HG03097 (cell line): ENCODE data around the gene GPR146.

Experiments
- ATAC-seq: cut with Tn5 transposase; IDR thresholded peaks from one replicate; pipeline ENCODE4 v1.9.1; 2021; ENCODE audit not compliant: unreplicated experiment, low FRiP score

Gene GPR146

DNA sequence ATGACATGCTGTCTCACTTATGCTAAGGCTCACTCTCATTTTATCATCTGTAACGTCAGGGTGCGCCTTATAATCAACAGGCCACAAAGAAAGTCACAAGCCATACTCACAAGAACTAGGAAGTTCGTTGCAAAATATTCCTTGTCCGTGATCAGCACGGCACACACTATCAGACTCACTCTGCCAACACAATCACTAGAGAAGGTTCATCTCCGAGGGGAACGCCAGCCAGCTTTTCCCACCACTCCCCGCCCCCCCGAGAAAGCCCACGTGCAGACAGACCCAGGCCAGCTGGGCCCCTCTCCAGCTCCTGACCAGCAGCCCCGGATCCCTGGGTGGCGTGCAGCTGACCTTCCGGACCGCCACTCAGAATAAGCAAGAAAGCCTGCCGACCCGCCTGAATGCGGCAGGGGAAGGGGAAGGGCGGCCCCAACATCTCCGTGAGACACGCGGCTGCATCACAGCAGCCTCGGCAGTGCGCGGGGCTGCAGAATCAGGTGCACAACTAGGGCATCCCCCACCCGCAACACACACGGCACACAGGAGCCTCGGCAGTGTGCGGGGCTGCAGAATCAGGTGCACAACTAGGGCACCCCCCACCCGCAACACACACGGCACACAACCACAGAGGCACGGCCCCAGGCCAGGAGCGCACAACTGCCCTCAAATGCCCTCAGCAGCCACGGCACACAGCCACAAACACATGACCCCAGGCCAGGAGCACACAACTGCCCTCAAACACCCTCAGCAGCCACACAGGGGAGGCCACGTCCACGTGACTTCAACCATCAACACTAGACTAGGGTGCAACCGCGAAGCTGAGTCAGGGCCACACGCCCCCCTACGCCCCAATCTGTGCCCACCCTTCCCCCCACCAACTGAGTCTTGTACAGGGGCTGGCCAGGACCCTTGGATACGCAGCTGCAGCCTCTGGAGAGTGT is 2.5 kb upstream of the GPR146 start:
- ATAC-seq: no peak

GRCh38 chr7:1042492-1042833 is 1.9 kb upstream of the GPR146 start:
- no peak for ATAC-seq

- no peak for ATAC-seq
Observed at GRCh38 chr7:1043552-1044188, 676 bp upstream of the GPR146 start.

DNA sequence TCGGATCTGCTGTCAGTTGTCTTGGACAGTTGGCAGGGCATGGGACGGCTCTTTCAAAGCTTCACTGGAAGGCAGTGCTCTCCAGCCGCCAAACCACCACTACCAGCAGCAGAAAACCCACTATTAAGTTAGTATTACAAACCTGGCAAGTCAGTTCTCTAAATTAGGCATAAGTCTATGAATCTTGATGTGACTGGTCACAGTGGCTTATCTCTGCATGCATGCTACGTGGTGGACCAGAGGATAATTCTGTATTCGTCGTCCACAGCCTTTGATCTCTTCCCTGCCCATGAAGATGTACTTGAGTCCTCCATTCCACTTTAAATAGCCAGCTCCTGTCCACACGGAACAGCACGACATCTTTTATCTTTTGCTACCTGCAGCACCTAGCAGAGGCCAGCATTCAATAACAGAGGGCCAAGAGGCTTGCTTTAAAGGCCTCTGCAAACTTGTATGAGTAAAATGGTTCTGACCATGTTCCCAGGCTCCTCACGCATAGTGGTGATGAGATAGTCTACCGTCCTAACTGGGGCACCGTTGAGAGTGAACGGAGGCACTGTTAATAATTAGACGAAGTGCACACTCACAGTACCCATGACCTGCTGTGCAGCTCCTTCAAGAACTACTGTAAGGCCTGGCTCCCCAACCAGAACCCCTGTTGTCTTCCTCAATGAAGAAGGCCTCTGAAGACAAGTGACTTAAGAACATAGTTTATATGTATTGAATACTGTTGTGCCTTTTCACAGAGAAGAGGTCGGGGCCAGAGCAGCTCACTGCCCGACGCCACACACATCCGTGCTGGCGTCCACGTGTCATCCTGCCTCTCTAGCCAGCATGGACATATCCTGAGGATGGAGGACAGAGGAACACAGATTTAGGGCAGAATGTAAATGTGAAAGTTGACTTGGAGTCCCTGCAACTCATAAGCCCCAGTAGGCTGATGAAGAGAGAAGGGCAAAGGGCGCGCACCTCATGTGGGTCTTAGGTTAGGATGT is 1.0 kb downstream of the GPR146 start:
- no peak for ATAC-seq

GRCh38 chr7:1046722-1047679 is 2.7 kb downstream of the GPR146 start:
- ATAC-seq: no peak

- no peak for ATAC-seq
Observed at GRCh38 chr7:1049006-1049741, 4.8 kb downstream of the GPR146 start.

DNA sequence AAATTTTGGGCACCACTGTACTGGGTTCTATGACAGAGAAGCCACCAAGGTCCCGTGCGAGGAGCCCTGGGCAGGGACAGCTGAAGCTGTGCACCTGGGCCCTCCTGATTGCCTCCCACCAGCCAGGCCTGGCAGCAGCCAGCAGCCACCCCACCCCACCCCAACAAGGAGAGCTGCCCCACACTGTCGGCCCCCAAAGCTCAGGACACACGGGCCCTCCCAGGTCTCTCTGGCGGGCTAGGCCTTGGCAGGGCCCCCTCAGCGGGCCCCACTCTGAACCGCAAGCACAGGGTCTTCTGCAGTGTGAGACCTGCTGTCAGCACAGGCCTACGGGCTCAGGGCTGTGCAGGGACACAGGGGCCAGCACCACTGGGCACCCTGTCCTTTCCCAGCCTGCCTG is 5.5 kb downstream of the GPR146 start:
- no peak for ATAC-seq

DNA sequence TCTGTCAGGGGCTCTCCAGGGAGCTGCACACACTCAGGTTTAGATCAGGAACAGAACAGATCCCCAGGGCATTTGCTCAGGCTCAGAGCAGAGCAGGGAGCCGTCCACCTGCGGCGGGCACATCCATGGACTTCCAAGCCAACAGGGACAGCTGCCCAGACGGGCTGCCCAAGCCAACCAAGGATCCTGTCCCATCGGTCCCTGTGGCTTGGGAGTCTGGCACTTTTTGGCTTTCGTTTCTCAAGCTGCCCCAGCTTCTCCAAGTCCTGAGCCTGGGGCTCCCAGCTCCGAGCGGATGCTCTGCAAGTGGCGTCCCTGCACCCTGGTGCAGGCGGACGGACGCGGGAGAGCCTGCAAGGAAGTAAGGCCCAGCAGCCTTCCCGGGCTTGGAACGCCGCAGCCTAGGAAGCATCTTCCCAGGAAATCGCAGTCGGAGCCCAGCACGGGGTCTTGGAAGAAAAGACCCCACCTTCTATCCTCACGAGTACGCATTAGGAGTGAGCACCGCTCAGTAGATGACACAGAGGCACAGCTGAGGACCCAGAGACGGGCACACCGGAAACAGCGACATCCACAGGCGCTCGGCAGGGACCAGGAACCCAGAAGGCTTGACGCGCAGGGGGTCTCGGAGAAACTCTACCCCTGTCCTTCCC is 6.0 kb downstream of the GPR146 start:
- ATAC-seq: no peak

DNA sequence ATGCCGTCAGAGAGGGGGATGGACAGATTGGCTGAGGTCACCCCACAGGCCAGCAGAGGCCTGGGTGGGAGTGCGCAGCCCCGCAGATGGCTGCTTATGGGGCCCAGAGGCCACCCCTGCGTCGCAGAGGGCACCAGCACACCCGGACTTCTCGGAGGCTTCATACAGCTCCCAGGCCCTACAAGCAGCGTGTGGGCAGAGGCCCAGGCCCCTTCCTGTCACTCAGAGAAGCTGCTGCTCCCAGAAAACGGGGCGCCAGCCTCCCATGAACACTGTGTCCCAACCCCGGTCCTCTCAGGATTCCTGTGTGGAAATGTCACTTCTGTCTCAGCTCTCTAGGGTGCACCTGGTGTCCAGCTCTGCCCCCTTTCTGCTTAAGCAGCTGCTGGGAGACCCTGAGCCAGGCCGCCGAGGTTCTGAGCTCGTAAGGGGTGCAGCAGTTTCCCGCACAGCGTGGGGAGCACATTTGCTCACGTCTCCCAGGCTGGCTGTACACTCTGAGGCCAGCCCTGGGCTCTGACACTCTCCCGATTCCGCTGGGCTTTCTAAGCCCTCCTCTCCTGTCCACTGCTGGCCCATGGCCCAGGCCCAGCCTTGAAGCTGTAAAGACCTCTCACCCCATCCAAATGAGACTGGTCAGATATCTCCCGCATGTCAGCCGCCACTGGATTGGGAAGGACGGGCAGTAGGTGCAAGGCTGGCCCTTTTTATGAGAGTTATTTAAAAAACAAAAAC is 6.8 kb downstream of the GPR146 start:
- no peak for ATAC-seq

GRCh38 chr7:1052031-1052818 is 7.9 kb downstream of the GPR146 start:
- no peak for ATAC-seq

DNA sequence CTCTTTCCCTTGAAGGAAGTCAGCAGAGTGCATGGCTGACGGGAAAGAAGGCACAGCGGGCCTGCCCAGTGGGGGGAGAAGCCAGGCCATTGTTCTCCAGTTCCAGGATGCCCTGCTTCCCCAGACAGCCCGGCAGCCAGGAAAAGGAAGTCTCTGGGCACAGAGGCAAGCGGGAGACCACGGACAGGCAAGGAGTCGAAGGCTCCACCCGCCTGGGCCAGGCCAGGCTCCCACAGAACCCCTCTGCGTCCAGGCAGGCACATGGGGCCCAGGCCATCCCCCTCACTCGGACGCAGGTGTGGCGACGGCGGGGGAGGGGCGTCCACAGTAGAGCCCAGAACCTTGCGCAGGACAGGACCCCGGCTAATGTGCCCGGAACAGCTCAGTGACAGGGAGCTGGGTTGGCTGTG is 8.7 kb downstream of the GPR146 start:
- no peak for ATAC-seq

DNA sequence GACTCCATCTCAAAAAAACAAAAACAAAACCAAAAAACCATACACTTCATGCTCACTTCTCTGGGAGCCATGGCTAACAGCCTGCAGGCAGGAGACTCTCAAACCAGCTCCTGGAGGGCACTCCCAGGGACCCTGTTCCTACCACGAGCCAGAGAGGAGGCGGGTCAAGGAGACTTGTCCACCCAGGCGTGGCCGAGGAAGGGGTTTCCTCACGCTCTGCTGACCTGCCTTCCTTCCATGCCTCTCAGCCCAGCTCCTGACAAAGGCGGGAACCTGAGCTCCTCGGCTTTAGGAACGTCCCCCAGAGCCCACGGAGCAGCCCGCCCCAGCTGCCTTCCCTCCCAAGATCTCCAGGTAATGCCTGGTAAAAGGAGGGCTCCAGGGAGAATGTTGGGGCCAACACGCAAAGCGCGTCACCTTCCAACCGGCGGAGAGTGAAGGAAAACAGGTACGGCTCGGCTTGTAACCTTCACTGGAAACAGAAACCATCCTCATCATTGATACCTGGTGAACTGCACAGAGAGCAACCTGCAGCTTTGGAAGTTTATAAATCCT is 9.5 kb downstream of the GPR146 start:
- ATAC-seq: no peak

- ATAC-seq: no peak
Observed at GRCh38 chr7:1054438-1054837, 10.1 kb downstream of the GPR146 start.

DNA sequence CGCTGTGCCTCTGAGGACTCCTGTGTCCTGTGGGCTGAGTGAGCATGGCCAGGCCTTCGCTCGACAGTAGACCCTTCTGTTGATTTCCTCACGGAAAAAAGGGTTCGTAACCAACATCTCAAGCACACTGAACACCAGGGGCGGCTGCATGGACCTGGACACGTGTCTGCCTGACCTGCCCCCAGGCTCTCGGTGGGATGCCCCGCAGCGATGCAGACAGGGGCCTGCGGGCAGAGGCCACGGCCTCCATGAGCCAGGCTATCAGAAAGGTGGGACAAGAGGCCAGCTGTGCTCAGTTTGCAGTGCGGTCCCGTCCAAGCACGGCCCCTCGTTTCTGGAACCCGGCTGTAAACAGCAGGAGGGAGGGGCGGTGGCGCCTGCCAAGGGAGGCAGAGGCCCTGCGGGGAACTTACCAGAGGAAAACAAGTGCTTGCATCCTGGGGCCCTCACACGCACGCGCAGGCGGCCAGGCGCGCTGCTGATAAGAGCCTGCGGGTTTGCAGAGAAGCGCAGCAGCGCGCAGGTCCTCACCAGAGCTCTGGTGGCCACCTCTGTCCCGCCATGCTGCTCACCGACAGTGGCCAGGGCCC is 10.6 kb downstream of the GPR146 start:
- no peak for ATAC-seq

DNA sequence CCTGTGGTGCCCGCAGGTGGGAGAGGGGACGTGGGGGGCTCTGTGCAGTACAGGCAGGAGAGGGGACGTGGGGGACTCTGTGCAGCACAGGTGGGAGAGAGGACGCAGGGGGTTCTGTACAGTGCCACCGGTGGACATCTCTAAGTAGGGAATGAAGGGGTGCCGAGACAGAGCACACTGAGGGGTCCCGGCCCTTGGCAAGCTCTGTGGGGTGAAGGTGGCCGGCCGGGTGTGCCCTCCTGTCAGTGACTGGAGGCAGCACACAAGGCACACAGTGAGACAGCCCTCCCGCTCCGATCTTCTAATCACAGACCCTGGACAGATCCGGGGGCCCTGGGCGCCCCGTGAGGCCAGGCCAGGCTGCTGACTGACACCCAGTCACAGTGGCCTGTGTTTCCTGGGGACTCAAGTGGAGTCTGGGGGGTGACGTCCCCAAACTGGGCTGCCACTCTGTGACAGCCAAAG is 11.2 kb downstream of the GPR146 start:
- no peak for ATAC-seq
